ENCODE data around the gene GUCY1A1.

GUCY1A1 gene

GRCh38 chr4:155777971-155778735, 111.5 kb downstream of the GUCY1A1 start:
- no peak for DNase-seq (ENCODE audit: low read depth)

- no peak for DNase-seq (ENCODE audit: low read depth)
These were observed 114.1 kb downstream of the GUCY1A1 start for GRCh38 chr4:155780775-155781174.

DNA sequence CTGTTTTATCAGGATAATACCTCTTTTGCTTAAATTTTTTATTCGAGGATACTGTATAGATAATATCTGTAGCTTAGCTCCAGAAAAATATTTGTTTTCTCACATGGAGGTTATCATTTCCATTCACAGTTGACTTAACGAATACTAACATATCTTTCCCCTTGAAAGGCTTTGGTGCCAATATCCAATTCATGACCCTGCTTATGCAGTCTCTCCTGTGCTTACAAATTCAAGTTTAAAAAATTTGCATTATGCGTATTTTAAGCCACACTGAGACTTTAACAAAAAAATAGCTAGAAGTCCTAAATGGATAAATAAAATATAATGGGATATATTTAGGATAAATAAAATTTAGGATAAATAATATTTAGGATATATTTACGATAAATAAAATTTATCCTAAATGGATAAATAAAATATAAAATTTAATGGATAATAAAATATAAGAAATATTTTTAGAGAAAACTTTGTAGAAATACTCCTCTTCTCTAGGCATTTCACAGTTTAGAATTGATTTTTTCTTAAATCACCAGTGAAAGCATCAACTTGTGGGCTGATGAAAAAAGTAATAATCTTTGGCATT, 114.7 kb downstream of the GUCY1A1 start:
- DNase-seq (ENCODE audit: low read depth) = no peak

Measured in HS-5 (cell line).